PC-9 (cell line): ENCODE data around the gene HELZ.

Experiments used
- EZH2 ChIP-seq: fragments of 200-600 bp; sonication (generic); IDR thresholded peaks from 2 replicates; pipeline ENCODE4 v1.8.0; 2017; ENCODE audit warnings: antibody characterized with exemption, low read depth
- TF ChIP-seq, protein P1 (sequence below): fragments of 200-600 bp; sonication (generic); conservative IDR thresholded peaks from 2 replicates; pipeline ENCODE4 v1.6.1; 2017; ENCODE audit warnings: mixed run types, antibody characterized with exemption, mild to moderate bottlenecking, moderate library complexity

DNA sequence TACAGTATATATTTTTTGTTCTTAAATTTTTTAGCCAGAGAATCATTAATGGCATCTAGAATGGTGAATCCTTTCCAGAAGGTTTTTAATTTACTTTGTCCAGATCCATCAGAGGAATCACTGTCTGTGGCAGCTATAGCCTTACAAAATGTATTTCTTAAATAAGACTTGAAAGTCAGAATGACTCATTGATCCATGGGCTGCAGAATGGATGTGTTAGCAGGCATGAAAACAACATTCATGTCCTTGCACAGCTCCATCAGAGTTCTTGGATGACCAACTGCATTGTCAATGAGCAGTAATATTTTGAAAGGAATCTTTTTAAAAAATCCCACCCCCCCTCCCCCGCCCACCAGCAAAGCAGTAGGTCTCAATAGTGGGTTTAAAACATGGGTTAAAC, 149.2 kb downstream of the HELZ start:
- TF ChIP-seq, protein P1, sequence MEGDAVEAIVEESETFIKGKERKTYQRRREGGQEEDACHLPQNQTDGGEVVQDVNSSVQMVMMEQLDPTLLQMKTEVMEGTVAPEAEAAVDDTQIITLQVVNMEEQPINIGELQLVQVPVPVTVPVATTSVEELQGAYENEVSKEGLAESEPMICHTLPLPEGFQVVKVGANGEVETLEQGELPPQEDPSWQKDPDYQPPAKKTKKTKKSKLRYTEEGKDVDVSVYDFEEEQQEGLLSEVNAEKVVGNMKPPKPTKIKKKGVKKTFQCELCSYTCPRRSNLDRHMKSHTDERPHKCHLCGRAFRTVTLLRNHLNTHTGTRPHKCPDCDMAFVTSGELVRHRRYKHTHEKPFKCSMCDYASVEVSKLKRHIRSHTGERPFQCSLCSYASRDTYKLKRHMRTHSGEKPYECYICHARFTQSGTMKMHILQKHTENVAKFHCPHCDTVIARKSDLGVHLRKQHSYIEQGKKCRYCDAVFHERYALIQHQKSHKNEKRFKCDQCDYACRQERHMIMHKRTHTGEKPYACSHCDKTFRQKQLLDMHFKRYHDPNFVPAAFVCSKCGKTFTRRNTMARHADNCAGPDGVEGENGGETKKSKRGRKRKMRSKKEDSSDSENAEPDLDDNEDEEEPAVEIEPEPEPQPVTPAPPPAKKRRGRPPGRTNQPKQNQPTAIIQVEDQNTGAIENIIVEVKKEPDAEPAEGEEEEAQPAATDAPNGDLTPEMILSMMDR: no peak
- TF ChIP-seq EZH2: no peak
